OCI-LY1 (cell line): Measurements from ENCODE around the gene SIRT7.

ENCODE experiments used
- CTCF ChIP-seq: fragments of 200-600 bp; sonication (generic), shearing (Covaris generic); IDR thresholded peaks from 2 replicates; pipeline ENCODE4 v1.5.1; 2017; ENCODE audit warnings: mild to moderate bottlenecking, antibody characterized with exemption, low read length, moderate library complexity, mixed read lengths
- EZH2 ChIP-seq: fragments of 200-600 bp; sonication (generic), shearing (Covaris generic); IDR thresholded peaks from 2 replicates; pipeline ENCODE4 v1.8.0; 2017; ENCODE audit warnings: borderline replicate concordance, mixed run types, mild to moderate bottlenecking, antibody characterized with exemption, low read length, moderate library complexity, mixed read lengths

DNA sequence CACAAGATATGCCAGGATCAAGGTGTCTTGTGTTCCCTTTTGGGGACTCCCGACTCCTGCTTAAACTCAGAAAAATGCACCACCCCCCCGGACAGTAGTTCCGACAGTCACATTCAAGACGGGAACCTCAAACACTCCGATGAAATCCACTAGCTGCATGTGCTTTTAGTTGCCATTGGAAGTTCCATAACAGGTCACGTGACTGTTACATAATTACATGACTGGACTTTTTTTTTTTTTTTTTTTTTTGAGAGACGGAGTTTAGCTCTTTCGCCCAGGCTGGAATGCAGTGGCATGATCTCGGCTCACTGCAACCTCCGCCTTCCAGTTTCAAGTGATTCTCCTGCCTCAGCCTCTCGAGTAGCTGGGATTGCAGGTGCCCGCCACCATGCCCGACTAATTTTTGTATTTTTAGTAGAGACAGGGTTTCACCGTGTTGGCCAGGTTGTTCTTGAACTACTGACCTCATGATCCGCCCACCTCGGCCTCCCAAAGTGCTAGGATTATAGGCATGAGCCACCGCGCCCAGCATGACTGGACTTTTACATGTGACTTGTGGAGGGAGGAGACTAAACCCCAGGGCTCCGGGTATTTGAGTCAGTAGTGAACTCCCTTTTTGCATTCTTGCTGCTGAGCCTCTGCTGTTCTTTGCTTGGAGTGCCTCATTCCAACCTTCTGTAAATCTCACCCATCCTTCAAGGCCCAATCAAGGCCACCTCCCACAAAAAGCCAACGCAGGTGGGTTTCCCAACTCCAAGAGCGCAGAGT, 1.6 kb downstream of the SIRT7 start:
- TF ChIP-seq EZH2 = no peak
- no peak for TF ChIP-seq CTCF
